ENCODE measurements around the gene QKI.

DNA sequence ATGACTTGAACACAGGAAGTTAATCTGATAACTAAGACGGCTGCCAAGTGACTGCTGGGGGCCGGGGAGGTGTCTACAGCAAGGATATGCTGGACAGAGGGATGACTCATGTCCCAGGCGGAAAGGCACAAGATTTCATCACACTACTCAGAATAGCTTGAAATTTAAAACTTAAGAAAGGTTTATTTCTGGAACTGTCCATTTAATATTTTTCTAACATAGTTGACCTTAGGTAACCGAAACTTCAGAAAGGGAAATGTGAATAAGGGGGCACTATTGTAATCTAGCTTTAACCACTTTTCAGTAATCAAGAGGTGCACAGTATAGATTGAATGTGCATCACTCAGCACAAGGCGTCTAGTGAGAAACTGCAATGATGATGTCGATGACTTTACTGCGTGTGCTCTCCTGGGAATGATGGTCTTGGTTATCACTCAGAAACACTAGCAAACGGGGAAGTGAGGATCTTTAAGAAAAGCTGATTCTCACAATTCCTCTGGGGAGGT is 171.5 kb downstream of the QKI start:
- TF ChIP-seq, protein P1, sequence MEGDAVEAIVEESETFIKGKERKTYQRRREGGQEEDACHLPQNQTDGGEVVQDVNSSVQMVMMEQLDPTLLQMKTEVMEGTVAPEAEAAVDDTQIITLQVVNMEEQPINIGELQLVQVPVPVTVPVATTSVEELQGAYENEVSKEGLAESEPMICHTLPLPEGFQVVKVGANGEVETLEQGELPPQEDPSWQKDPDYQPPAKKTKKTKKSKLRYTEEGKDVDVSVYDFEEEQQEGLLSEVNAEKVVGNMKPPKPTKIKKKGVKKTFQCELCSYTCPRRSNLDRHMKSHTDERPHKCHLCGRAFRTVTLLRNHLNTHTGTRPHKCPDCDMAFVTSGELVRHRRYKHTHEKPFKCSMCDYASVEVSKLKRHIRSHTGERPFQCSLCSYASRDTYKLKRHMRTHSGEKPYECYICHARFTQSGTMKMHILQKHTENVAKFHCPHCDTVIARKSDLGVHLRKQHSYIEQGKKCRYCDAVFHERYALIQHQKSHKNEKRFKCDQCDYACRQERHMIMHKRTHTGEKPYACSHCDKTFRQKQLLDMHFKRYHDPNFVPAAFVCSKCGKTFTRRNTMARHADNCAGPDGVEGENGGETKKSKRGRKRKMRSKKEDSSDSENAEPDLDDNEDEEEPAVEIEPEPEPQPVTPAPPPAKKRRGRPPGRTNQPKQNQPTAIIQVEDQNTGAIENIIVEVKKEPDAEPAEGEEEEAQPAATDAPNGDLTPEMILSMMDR (IDR thresholded peaks at IDR 0.05; ENCODE audit: control extremely low read depth in 1 of 3, insufficient read depth in 1 of 3, low read depth in 1 of 3, low read length in 3 of 3), result no peak
- no peak for TF ChIP-seq TEAD4 (IDR thresholded peaks at IDR 0.05; ENCODE audit: low read depth, low read length)
- TF ChIP-seq CHD2 (IDR thresholded peaks at IDR 0.05; ENCODE audit: low read length), result no peak
- no peak for TF ChIP-seq YY1 (IDR thresholded peaks at IDR 0.05; ENCODE audit: low read depth, low read length)
- TF ChIP-seq CREB1 (IDR thresholded peaks at IDR 0.05), result no peak
- TF ChIP-seq EZH2 (IDR thresholded peaks at IDR 0.05; ENCODE audit: low read depth, low read length, severe bottlenecking), result no peak
- no peak for TF ChIP-seq SIRT6 (IDR thresholded peaks at IDR 0.05; ENCODE audit: low read length)
- TF ChIP-seq SP1 (IDR thresholded peaks at IDR 0.05; ENCODE audit: low read depth, low read length), result no peak
- TF ChIP-seq RBBP5 (IDR thresholded peaks at IDR 0.05; ENCODE audit: borderline replicate concordance, low read depth, low read length), result no peak
- no peak for TF ChIP-seq POLR2AphosphoS5 (IDR thresholded peaks at IDR 0.05; ENCODE audit: low read depth, low read length)
- TF ChIP-seq PHF8 (conservative IDR thresholded peaks at IDR 0.05; ENCODE audit: low read depth, low read length), result no peak
- TF ChIP-seq, protein P2, sequence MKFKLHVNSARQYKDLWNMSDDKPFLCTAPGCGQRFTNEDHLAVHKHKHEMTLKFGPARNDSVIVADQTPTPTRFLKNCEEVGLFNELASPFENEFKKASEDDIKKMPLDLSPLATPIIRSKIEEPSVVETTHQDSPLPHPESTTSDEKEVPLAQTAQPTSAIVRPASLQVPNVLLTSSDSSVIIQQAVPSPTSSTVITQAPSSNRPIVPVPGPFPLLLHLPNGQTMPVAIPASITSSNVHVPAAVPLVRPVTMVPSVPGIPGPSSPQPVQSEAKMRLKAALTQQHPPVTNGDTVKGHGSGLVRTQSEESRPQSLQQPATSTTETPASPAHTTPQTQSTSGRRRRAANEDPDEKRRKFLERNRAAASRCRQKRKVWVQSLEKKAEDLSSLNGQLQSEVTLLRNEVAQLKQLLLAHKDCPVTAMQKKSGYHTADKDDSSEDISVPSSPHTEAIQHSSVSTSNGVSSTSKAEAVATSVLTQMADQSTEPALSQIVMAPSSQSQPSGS (IDR thresholded peaks at IDR 0.05; ENCODE audit: low read length), result no peak
- TF ChIP-seq JUND (IDR thresholded peaks at IDR 0.05; ENCODE audit: low read length), result no peak
